Measurements from ENCODE around the gene TEX261. TPM values are rescaled to one million over a fixed set of nuclear protein-coding genes. Genes with fewer than 3 reads are reported as not detected.

TEX261 gene
- total and polyA plus RNA-seq, 4 donors = 25.2 to 61.7 (median 43.5) TPM

DNA sequence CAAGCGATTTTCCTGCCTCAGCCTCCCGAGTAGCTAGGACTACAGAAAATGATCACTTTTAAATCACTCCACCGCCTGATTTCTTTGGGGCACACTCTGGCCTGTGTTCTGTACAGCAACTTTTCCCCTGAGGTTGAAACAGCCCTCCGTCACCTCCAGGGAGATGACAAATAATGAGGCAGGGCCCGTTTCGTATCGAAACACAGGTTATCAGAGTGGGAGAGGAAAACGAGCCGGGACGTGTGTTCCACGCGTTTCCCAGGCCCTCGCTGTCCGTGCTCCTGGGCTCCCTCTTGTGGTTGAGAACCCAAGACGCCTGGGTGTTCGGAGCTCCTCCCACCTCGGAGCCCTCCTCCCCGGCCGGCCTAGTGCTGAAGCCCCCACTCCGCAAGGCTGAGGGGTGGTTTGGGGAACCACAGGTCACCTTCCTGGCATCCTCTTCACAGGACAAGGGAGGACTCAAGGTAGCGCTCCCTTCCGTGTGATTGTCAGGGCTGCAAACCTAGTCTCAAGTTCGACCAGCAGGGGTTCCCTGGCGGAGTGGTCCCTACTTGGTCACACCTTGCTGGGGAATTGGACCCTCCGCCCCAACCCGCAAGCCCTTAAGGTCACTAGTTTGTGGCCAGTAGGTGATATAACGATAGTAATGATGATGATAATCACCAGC, 46.2 kb downstream of the TEX261 start:
- WGBS (ENCODE audit: insufficient coverage) = 11% methylated on average over 24 of the region's 27 CpGs
- peaks cover 14% of the 10 kb centered on the region for H3K4me1 ChIP-seq (ENCODE audit: control insufficient read depth, insufficient read depth, low read length)
- H3K9me3 ChIP-seq (ENCODE audit: control insufficient read depth, insufficient read depth, low read length) = no peaks in the 10 kb centered on the region
- H3K4me3 ChIP-seq (ENCODE audit: low read depth, low read length) = peak overlapping the region; percentile 31
- no peaks in the 10 kb centered on the region for H3K36me3 ChIP-seq (ENCODE audit: control insufficient read depth, insufficient read depth, low read length)
- H3K27me3 ChIP-seq (ENCODE audit: control insufficient read depth, insufficient read depth, low read length) = peaks cover 32% of the 10 kb centered on the region
- no peak overlapping the region for H3K27ac ChIP-seq (ENCODE audit: low read depth, low read length)
- peak in 5 of 6 donors; percentile 47 to 91 (median 73) for DNase-seq (ENCODE audit: low read depth in 4 of 6, low spot score in 6 of 6)

DNA sequence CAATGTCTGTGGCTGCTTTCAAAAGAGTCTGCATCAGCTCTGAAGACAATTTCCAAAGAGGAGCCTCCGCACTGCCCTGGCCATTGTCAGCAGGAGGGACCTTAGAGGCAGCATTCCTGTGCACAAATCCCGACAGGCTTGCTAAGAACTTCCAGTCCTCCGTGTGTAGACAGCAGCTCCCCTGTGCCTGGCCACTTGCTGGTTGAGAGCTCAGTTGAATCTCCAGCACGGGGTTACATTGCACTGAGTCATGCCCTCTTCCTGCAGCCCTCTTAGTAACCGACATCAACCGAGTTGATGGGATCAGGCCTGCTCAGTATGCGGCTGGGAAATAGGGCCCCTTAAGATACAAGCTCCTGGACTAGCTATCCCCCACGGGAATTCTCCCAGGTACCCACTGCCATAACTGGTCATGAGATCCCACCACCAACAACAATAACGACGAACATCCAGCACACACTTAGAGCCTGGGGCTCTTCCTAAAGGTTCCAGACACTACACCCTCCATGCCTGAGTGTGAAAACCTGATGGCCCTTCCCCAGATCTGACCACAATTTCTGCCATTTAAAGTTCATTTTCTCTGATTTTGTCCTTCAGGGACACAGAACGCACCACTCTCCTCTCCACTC, 47.0 kb downstream of the TEX261 start:
- WGBS (ENCODE audit: insufficient coverage) = 53% methylated on average over 11 of the region's 11 CpGs
- Histone ChIP-seq H3K27ac (ENCODE audit: low read depth, low read length) (no peak overlapping the region), H3K27me3 (ENCODE audit: control insufficient read depth, insufficient read depth, low read length) (peaks cover 30% of the 10 kb centered on the region), H3K9me3 (ENCODE audit: control insufficient read depth, insufficient read depth, low read length) (no peaks in the 10 kb centered on the region), H3K36me3 (ENCODE audit: control insufficient read depth, insufficient read depth, low read length) (no peaks in the 10 kb centered on the region), H3K4me3 (ENCODE audit: low read depth, low read length) (no peak overlapping the region), H3K4me1 (ENCODE audit: control insufficient read depth, insufficient read depth, low read length) (peaks cover 14% of the 10 kb centered on the region)
- DNase-seq (ENCODE audit: low read depth in 4 of 6, low spot score in 6 of 6) = no peak

DNA sequence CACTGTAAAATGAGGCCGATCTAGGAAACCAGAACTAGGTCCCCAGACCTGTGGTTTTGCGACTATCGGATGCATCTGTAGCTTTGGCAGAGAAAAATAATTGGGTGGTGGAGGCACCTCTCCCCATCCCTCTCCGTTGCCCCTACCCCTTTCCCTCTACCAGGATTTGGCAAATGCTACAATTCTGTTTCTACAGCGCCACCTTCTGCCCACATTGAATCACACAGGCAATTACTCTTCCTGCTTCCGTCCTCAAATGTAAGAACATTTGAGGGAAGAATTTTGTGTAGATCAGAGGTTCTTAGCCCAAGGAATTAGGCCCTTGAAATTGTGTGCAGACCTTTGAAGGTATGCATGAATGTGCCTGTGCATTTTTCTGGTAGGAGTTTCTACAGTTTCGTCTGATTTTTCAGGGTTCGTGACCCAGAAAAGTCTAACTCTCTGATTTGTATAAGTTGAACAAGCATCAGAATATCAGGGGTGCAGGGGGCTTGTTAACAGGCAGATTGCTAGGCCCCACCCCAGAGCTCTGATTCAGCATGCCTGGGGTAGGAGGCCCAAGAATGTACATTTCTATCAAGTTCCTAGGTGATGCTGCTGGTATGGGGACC, 47.7 kb downstream of the TEX261 start:
- WGBS (ENCODE audit: insufficient coverage) = 40% methylated on average over 2 of the region's 8 CpGs
- Histone ChIP-seq H3K27ac (ENCODE audit: low read depth, low read length) (no peak overlapping the region), H3K27me3 (ENCODE audit: control insufficient read depth, insufficient read depth, low read length) (peaks cover 32% of the 10 kb centered on the region), H3K4me3 (ENCODE audit: low read depth, low read length) (no peak overlapping the region), H3K9me3 (ENCODE audit: control insufficient read depth, insufficient read depth, low read length) (no peaks in the 10 kb centered on the region), H3K4me1 (ENCODE audit: control insufficient read depth, insufficient read depth, low read length) (peaks cover 14% of the 10 kb centered on the region), H3K36me3 (ENCODE audit: control insufficient read depth, insufficient read depth, low read length) (no peaks in the 10 kb centered on the region)
- peak; percentile 35 to 90 (median 58) for DNase-seq (ENCODE audit: low read depth in 4 of 6, low spot score in 6 of 6)

DNA sequence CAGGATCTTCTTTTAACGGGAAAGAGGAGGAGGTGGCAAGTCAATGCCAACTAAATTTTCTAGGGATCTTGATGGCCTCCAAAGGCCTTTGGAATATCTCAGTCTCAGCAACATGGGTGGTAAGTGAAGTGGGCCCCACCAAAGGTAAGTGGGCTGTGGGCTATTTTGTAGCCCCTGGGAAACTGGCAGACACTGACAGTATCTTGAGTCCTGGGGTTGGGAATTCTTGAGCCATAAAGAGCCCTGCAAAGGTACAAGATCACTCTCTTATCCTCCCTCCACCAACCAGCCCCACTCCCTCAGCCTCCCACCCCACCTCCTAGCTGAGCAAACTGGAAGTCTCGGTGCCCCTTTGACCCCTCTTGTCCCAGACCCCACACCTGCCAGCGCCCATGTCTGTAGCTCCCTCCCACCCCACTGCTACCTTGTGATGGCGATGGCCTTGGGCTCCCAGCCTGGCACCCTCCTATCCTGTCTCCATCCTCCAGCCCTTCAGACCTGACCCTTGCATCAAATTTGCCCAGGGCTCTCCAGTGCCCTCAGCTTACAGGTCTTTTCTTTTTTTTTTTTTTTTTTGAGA, 50.5 kb downstream of the TEX261 start:
- 80% methylated on average over 4 of the region's 4 CpGs for WGBS (ENCODE audit: insufficient coverage)
- peaks cover 14% of the 10 kb centered on the region for H3K4me1 ChIP-seq (ENCODE audit: control insufficient read depth, insufficient read depth, low read length)
- no peaks in the 10 kb centered on the region for H3K9me3 ChIP-seq (ENCODE audit: control insufficient read depth, insufficient read depth, low read length)
- no peaks in the 10 kb centered on the region for H3K36me3 ChIP-seq (ENCODE audit: control insufficient read depth, insufficient read depth, low read length)
- peaks cover 43% of the 10 kb centered on the region for H3K27me3 ChIP-seq (ENCODE audit: control insufficient read depth, insufficient read depth, low read length)
- no peak overlapping the region for H3K4me3 ChIP-seq (ENCODE audit: low read depth, low read length)
- DNase-seq (ENCODE audit: low read depth in 4 of 6, low spot score in 6 of 6) = no peak
- no peak overlapping the region for H3K27ac ChIP-seq (ENCODE audit: low read depth, low read length)

DNA sequence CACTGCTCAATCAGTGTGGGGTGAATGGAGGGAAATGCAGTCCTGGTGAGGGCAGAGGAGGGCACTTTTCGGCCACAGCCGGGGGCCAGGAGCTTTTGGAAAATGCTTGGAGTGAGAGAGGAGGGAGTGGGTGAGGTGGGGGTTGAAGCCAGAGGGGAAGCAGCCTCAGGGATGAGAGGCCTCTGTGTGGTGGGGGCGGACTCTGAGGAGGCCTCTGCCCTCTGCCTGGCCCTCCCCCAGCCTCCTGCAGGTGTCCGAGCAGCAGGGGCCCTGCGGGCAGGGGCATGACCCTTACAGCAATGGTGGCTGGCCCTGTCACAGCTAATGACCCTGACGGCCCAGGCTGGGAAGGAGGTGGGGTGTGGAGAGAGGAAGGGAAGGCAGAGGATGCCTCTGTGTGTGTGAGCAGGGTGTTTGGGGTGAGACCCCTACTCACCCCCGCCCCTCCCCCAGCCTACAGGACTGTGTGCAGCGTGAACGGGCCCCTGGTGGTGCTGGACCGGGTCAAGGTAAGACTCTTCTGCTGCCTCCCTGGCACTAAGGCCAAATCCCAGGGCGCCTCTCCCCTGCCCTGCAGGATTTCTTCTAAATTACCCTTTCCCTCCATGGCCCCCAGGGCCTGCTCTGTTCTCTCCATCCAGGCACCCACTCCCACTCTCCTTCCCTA, 51.3 kb downstream of the TEX261 start:
- Histone ChIP-seq H3K36me3 (ENCODE audit: control insufficient read depth, insufficient read depth, low read length) (no peaks in the 10 kb centered on the region), H3K4me1 (ENCODE audit: control insufficient read depth, insufficient read depth, low read length) (peaks cover 9% of the 10 kb centered on the region), H3K9me3 (ENCODE audit: control insufficient read depth, insufficient read depth, low read length) (no peaks in the 10 kb centered on the region), H3K27me3 (ENCODE audit: control insufficient read depth, insufficient read depth, low read length) (peaks cover 43% of the 10 kb centered on the region), H3K4me3 (ENCODE audit: low read depth, low read length) (no peak overlapping the region), H3K27ac (ENCODE audit: low read depth, low read length) (no peak overlapping the region)
- 48% methylated on average over 8 of the region's 11 CpGs for WGBS (ENCODE audit: insufficient coverage)
- no peak for DNase-seq (ENCODE audit: low read depth in 4 of 6, low spot score in 6 of 6)

DNA sequence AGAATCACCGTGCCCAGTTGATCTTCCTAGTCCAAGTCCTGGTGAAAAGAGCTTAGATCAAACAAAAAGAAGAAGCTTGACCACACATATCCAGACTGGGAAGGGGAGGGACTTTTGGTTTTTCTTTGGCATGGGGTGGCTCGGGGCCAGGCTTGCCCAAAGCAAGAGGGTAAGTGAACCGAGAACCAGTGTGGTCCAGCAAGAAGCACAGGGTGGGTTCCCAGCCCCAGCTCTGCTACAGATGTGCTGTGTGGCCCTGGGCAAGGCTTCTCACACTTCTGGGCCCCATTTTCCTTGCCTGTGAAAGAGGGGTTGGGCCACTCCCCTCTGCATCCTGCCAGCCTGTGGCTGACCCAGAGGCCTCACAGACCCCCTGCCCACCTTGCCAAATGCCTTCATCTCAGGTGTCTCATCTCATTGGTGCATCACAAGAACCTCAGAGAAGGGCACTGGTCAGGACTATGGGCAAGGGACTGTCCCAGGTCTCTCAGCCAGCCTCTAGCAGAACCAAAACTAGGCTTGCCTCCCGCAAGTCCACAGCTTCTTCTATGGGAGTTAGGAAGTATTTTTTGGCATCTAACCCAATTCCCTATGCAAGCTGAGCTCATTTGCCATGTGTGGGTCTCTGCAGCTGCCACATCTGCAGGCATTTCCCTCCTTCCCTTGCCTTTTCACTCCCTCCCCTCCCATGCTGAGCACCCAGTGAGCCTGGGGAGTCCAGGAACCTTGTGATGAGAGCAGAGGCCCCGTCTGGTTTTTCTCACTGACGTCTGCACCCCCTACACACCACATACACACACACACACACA, 52.1 kb downstream of the TEX261 start:
- no peaks in the 10 kb centered on the region for H3K9me3 ChIP-seq (ENCODE audit: control insufficient read depth, insufficient read depth, low read length)
- H3K4me1 ChIP-seq (ENCODE audit: control insufficient read depth, insufficient read depth, low read length) = peaks cover 4% of the 10 kb centered on the region
- H3K27me3 ChIP-seq (ENCODE audit: control insufficient read depth, insufficient read depth, low read length) = peaks cover 39% of the 10 kb centered on the region
- no peaks in the 10 kb centered on the region for H3K36me3 ChIP-seq (ENCODE audit: control insufficient read depth, insufficient read depth, low read length)
- H3K27ac ChIP-seq (ENCODE audit: low read depth, low read length) = no peak overlapping the region
- 67% methylated on average over 3 of the region's 6 CpGs for WGBS (ENCODE audit: insufficient coverage)
- no peak overlapping the region for H3K4me3 ChIP-seq (ENCODE audit: low read depth, low read length)
- DNase-seq (ENCODE audit: low read depth in 4 of 6, low spot score in 6 of 6) = no peak

DNA sequence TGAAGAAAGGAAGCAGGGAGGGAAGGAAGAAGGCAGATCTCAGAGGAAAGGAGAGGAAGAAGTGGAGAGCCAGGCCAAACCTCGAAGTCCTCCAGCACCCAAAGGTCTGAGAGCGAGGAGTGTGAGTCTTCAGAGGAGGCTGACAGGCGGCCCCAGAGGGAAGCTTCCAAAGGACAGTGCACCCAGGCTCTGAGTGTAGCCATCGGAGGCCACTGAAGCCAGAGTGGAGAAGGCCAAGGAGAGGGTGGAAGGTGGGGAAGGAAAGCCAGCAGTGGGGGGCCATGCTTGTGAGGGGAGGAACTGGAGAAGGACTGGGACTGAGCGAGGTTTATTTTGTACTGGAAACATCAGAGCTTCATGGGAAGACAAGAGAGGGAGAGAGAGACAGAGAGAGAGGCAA, 53.0 kb downstream of the TEX261 start:
- no peaks in the 10 kb centered on the region for H3K36me3 ChIP-seq (ENCODE audit: control insufficient read depth, insufficient read depth, low read length)
- no peak overlapping the region for H3K27ac ChIP-seq (ENCODE audit: low read depth, low read length)
- 82% methylated on average over 5 of the region's 5 CpGs for WGBS (ENCODE audit: insufficient coverage)
- H3K4me1 ChIP-seq (ENCODE audit: control insufficient read depth, insufficient read depth, low read length) = peaks cover 3% of the 10 kb centered on the region
- no peak for DNase-seq (ENCODE audit: low read depth in 4 of 6, low spot score in 6 of 6)
- H3K4me3 ChIP-seq (ENCODE audit: low read depth, low read length) = no peak overlapping the region
- H3K27me3 ChIP-seq (ENCODE audit: control insufficient read depth, insufficient read depth, low read length) = peaks cover 30% of the 10 kb centered on the region
- no peaks in the 10 kb centered on the region for H3K9me3 ChIP-seq (ENCODE audit: control insufficient read depth, insufficient read depth, low read length)

DNA sequence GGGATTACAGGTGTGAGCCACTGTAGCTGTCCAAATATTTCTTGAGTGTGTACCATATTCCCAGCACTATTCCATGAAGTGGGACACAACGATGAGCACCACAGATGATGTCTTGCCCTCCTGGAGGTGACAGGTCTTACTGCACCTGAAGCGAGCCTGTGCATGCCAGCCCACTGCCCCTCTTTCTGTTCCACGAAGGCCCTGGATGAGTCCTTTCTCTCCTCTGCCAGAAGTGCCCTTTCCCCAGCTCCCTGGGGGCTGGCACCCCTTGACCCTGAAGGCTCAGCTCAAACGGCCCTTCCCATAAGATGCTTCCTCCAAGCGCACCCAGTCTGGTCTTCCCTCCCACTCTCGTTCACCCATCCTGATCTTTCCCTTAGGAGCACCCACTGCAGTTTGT, 53.5 kb downstream of the TEX261 start:
- WGBS (ENCODE audit: insufficient coverage) = 73% methylated on average over 3 of the region's 6 CpGs
- no peaks in the 10 kb centered on the region for H3K4me1 ChIP-seq (ENCODE audit: control insufficient read depth, insufficient read depth, low read length)
- DNase-seq (ENCODE audit: low read depth in 4 of 6, low spot score in 6 of 6) = no peak
- H3K4me3 ChIP-seq (ENCODE audit: low read depth, low read length) = no peak overlapping the region
- no peaks in the 10 kb centered on the region for H3K36me3 ChIP-seq (ENCODE audit: control insufficient read depth, insufficient read depth, low read length)
- H3K27me3 ChIP-seq (ENCODE audit: control insufficient read depth, insufficient read depth, low read length) = peaks cover 27% of the 10 kb centered on the region
- H3K9me3 ChIP-seq (ENCODE audit: control insufficient read depth, insufficient read depth, low read length) = no peaks in the 10 kb centered on the region
- no peak overlapping the region for H3K27ac ChIP-seq (ENCODE audit: low read depth, low read length)

All from spinal cord (tissue), 10 donors.